NCI-H1436 treated with DMSO at 0.1 percent for 48 hours (cell line): ENCODE results near the gene CYP11A1.
A peak's percentile ranks its signal among the peaks of the same experiment; 100 is the strongest.

Source experiments
- DNase-seq: peaks from one replicate; lab custom pipeline; 2025; lab: John Stamatoyannopoulos, UW

CYP11A1 gene

DNA sequence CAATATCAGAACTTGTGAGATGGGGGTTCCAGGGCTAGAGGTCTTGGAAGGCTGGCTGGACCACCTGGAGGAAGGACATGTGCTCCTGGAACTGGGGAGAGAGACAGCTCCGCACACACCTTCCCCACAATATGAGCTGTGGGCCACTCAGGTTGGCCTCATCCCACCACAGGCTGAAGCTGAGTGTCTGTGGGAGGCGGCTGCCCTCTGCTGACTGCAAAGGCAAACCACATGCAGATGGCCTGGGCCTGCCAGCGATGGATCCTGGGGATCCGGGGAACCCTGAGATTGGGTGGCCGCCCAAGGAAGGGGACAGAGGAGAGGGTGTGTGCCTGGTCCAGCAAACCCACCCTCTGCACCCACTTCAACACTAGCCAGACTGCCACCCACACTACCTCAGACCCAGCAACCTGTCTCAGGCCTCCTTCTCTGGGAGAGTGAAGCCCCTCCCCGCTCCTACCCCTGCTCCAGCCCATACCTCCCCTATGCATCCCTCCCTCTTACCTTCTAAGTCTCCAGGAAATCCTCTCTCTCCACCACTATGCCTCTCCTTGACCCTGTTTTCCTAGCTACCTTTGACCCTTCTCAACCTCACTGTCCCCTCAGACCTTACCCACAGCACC lies 44.8 kb downstream of the CYP11A1 start:
- peak; percentile 31 for DNase-seq

DNA sequence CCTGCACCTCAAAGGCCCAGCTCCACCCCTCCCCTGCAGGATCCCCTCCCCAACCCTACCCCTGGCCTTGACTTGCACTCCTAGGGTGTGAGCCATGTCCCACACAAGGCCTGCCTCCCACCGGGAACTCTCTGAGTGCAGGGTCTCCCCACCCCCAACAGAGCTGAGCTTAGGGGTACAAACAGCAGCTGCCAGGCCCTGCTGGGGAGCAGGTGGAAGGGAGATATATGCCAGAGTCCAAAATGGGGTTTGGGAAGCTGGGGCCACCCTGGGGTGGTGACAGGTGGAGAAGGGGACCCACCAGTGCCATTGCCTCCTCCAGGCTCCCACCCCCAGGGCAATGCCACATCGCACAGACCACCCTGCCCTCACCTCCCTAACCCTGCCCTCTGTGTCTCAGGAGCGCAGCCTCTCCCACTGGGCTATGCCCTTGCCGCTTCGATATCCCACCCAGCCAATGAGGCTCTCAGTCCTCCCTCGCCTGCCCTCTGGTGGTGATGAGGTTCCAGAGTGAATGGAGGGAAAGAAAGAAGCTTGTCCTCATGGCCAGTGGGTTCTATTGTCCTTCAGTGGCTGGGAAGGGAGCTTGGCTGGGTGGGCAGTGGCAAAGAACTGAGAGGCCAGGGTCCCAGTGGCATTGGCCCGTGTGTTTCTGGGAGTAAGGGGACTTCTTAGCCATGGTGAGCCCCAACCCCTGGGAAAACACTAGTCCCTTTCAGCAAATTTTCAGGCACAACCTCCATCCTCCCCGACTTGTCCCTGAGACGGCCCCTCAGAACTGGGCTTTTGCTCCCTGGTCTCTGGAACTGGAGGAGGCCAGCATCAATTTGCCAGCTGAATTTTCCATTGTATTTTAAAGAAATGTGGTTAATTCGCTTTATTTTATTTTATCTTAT lies 46.8 kb downstream of the CYP11A1 start:
- no peak for DNase-seq

GRCh38 chr15:74319596-74320351 lies 47.7 kb downstream of the CYP11A1 start:
- no peak for DNase-seq

- no peak for DNase-seq
These were observed 48.3 kb downstream of the CYP11A1 start for GRCh38 chr15:74319138-74319460.

DNA sequence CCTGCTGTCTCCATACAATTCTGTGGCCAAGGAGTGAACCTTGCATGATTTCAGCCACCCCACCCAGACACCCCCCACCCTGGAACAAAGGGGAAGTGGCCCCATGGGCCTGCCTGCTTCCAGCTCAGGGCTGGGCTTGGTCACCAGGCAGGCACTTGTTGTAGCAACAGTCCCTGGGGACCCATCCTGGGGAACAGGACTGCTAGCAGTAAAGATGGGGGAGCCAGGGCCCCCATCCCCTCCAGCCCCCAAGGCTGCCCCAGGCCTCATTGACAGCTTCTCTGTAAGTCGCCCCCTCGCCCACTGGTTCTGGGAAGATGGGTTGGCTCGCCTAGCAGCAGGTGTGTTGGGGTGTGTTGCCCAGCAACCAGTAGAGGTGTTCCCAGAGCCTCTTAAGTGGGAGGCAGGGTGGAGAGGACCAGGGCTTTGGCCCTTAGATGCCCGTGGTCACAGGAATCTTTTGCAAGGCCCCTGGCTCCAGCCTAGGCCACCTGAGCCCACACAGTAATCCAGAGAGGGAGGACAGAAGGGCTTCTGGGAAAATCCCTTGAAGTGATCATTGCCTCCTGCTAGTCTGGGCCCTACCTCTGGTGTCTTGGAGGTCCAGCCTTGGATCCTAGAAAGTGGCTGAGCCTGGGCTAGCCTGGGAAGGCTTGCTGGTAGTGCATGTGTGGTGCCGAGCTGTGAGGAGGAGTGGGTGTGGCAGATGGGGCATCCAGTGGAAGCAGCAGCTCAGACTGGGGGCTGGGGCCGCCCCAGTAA lies 48.9 kb downstream of the CYP11A1 start:
- DNase-seq, result peak; percentile 45

- peak; percentile 36 for DNase-seq
These were observed 49.5 kb downstream of the CYP11A1 start for GRCh38 chr15:74317820-74318375.

GRCh38 chr15:74316141-74316540 lies 51.3 kb downstream of the CYP11A1 start:
- DNase-seq, result no peak

GRCh38 chr15:74315626-74316025 lies 51.8 kb downstream of the CYP11A1 start:
- DNase-seq, result no peak

GRCh38 chr15:74314795-74315438 lies 52.5 kb downstream of the CYP11A1 start:
- no peak for DNase-seq

DNA sequence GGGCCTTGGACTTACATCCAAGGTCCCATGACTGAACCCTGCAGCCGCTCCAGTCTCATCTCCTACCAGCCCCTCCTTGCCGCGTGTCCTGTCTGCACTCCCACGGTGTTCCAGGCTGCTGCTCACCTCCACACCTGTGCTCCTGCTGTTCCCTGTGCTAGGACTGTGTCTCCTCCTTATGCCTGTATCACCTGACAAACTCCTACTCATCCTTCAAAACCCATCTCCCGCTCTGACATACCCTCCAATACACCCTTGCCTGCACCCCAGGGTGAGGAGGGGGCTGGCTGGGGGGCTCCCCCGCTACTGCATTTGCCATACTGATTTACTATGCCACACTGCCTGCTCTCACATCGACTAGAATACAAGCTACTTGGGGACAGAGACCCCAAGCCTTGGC lies 53.6 kb downstream of the CYP11A1 start:
- no peak for DNase-seq

- peak; percentile 93 for DNase-seq
These were observed 54.9 kb downstream of the CYP11A1 start for GRCh38 chr15:74312445-74313007.

GRCh38 chr15:74311734-74312444 lies 55.6 kb downstream of the CYP11A1 start:
- no peak for DNase-seq

- peak; percentile 70 for DNase-seq
These were observed 59.3 kb downstream of the CYP11A1 start for GRCh38 chr15:74307827-74308811.

GRCh38 chr15:74306781-74307217 lies 60.6 kb downstream of the CYP11A1 start:
- DNase-seq, result no peak

- no peak for DNase-seq
These were observed 61.8 kb downstream of the CYP11A1 start for GRCh38 chr15:74305687-74306086.

- no peak for DNase-seq
These were observed 63.0 kb downstream of the CYP11A1 start for GRCh38 chr15:74304431-74304830.

DNA sequence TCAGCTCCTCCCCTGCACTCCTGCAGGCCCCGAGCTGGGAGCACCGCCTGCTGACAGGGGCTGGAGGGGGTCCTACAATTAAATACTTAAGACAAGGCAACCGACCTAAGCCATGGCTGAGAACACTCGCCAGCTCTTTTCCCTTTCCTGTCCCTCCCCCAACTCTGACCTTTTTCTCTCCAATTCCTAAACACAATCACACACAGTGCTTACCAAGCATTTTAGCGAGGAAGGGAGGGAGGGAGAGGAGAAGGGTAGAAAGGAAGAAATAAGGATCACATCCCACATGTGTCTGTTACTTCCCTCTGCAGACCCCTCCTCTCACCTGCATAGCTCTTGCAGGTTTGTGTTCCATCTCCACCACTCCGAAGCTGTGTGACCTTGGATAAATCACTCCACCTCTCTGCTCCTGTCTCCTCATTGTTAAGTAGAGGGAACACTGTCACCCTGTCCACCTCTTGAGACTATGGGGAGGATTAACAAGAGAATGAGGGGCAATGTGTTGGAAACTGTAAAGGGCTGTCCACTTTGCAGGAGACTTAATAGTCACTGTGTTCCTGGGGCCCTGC lies 63.6 kb downstream of the CYP11A1 start:
- DNase-seq, result no peak

DNA sequence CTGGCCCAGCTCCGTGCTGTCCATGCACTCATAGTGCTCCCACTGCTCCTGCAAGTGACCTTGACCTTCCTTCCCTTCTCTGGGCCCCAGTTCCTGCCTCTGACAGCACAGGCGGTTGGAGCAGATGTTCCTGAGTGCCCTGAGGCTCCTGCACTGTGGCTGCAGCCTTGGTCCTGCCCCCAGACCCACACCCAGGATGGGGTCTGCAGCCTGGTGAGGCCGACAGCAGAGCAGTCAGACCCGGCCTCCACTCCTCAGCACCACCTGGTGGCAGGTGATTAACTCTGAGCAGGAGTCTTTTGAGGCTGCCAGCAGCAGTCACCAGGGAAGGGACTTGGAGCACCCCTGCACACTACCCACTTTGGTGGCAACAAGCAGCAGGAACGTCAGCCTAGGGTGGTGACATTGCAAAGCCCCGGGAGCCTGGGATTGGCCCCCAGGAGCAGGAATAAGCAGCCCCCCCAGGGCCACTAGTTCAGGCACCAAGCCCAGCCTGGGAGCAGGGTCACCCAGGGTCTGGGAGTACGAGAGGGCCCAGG lies 64.6 kb downstream of the CYP11A1 start:
- no peak for DNase-seq
